Right lobe of liver (tissue), 6 donors: ENCODE measurements around the gene XPO4. TPM values are rescaled to one million over a fixed set of nuclear protein-coding genes. Genes with fewer than 3 reads are reported as not detected.
"Not testable (repeated sequence)": the region's sequence is repeated elsewhere in the genome, so short reads cannot be mapped to it uniquely, and the experiment has no call there.

Experiments used
- ATAC-seq, 4 donors: fragments of 200-7000 bp; cut with Tn5 transposase; one replicate each; pipeline ENCODE4 v1.9.1; 2020; ENCODE audit warnings: mild to moderate bottlenecking in 4 of 4, moderate library complexity in 4 of 4
- DNase-seq, 3 donors: peaks; one replicate each; pipeline ENCODE4 v3.0.0-alpha.2; 2020
- H3K27ac ChIP-seq, 3 donors: fragments of 200-600 bp; one replicate each; pipeline ENCODE4 v1.8.0; 2022
- H3K27me3 ChIP-seq, 2 donors: fragments of 200-600 bp; one replicate each; pipeline ENCODE4 v1.8.0; 2022
- H3K36me3 ChIP-seq, 4 donors: fragments of 200-600 bp; sonication (generic) in 1 of 4; one replicate each; pipeline versions ENCODE4 v1.5.1 to v1.8.0; 2017 to 2022; ENCODE audit warnings: control low read depth in 1 of 4
- H3K4me1 ChIP-seq, 4 donors: fragments of 200-600 bp; sonication (generic) in 1 of 4; one replicate each; pipeline versions ENCODE4 v1.5.1 to v1.8.0; 2017 to 2022; ENCODE audit warnings: control low read depth in 1 of 4
- H3K4me3 ChIP-seq, 3 donors: fragments of 200-600 bp; one replicate each; pipeline ENCODE4 v1.8.0; 2022
- H3K9me3 ChIP-seq, 4 donors: fragments of 200-600 bp; sonication (generic) in 1 of 4; one replicate each; pipeline versions ENCODE4 v1.5.1 to v1.8.0; 2017 to 2022; ENCODE audit warnings: control low read depth in 1 of 4
- CTCF ChIP-seq, 4 donors: fragments of 200-600 bp in 3 of 4; fragments of 450-650 bp in 1 of 4; IDR thresholded peaks; one replicate each; pipeline versions ENCODE4 v1.5.1 to v1.8.0; 2016 to 2022; ENCODE audit warnings: antibody characterized with exemption in 4 of 4, mild to moderate bottlenecking in 2 of 4
- POLR2A ChIP-seq: fragments of 450-650 bp; IDR thresholded peaks from one replicate; pipeline ENCODE4 v1.6.1; 2017; ENCODE audit warnings: antibody characterized with exemption, mild to moderate bottlenecking
- WGBS: methylation state at CpG from one replicate; pipeline ENCODE4 v1.1.6; 2018; ENCODE audit warnings: low coverage, low lambda C conversion rate; ENCODE audit not compliant: insufficient coverage; ENCODE audit errors: missing lambda C conversion rate; 5-methylcytosine and 5-hydroxymethylcytosine counted together
- intact Hi-C, 2 donors: fragments of 100-400 bp; cut with DNase I; formaldehyde crosslinking; loops; one replicate each; pipeline versions ENCODE4 v1.11.2 to v1.14.1; 2022
- total RNA-seq, 6 experiments: library from RNA; depleted of rRNA in 2 of 6; stranded (reverse); fragments of >200 nt in 2 of 6; fragmentation: NEBNext Ultra II Directional in 3 of 6; extraction: Animal tissue kit (Norgen Biotek cat#: 25700) in 3 of 6; gene quantifications; one replicate each; pipeline versions ENCODE4 v1.1.0 to v1.2.4, GENCODE V29; 2016 to 2023
- donor health status: DM: no; HTN: yes; CAD: no.
- donor health status: DM: no; HTN: no; CAD: no.
- donor health status: DM: no; HTN: no; CAD: no.
- donor health status: DM: no; HTN: yes; CAD: no.
- donor health status: DM: no; HTN: yes; CAD: no.

The XPO4 gene
- total RNA-seq, 6 experiments from 2014 or later: 4.4 to 9.9 (median 7.2) TPM

- intact Hi-C loops: no loop called here
Measured at GRCh38 chr13:20749377-20749776, 153.2 kb downstream of the XPO4 start.

GRCh38 chr13:20743830-20744404 is 158.6 kb downstream of the XPO4 start:
- H3K27ac ChIP-seq, H3K4me1 ChIP-seq, DNase-seq, H3K27me3 ChIP-seq, intact Hi-C loops, H3K36me3 ChIP-seq, ATAC-seq, H3K4me3 ChIP-seq, H3K9me3 ChIP-seq: not testable (repeated sequence)
- 92% methylated on average over 4 of the region's 4 CpGs for WGBS

More at GRCh38 chr13:20749377-20749776, 153.2 kb downstream of the XPO4 start:
- H3K36me3 ChIP-seq: no peaks in the 10 kb centered on the region
- no peak overlapping the region for H3K4me3 ChIP-seq
- H3K4me1 ChIP-seq: no peaks in the 10 kb centered on the region
- no peaks in the 10 kb centered on the region for H3K27me3 ChIP-seq
- peaks cover 0 to 6% (median 3%) of the 10 kb centered on the region in 4 donors for H3K9me3 ChIP-seq
- no peak overlapping the region for H3K27ac ChIP-seq
- WGBS: 90% methylated on average over 1 of the region's 1 CpG
- ATAC-seq (no peak), DNase-seq (no peak)
- no peak for TF ChIP-seq CTCF (IDR thresholded peaks at IDR 0.05)
- no peak for TF ChIP-seq POLR2A

GRCh38 chr13:20740021-20740420 is 162.5 kb downstream of the XPO4 start:
- Histone ChIP-seq H3K9me3 (no peaks in the 10 kb centered on the region), H3K27ac (no peak overlapping the region), H3K4me1 (no peaks in the 10 kb centered on the region), H3K27me3 (no peaks in the 10 kb centered on the region), H3K4me3 (no peak overlapping the region), H3K36me3 (no peaks in the 10 kb centered on the region)
- DNase-seq (no peak), ATAC-seq (no peak)
- intact Hi-C loops: no loop called here
- WGBS: 80% methylated on average over 2 of the region's 22 CpGs
- TF ChIP-seq POLR2A: no peak
- TF ChIP-seq CTCF (IDR thresholded peaks at IDR 0.05): no peak

GRCh38 chr13:20738616-20739015 is 163.9 kb downstream of the XPO4 start:
- no peaks in the 10 kb centered on the region for H3K4me1 ChIP-seq
- WGBS: 98% methylated on average over 6 of the region's 6 CpGs
- H3K27ac ChIP-seq: no peak overlapping the region
- H3K4me3 ChIP-seq: no peak overlapping the region
- intact Hi-C loops: no loop called here
- DNase-seq (no peak), ATAC-seq (no peak)
- TF ChIP-seq POLR2A (no peak), CTCF (IDR thresholded peaks at IDR 0.05) (no peak)
- H3K36me3 ChIP-seq: no peaks in the 10 kb centered on the region
- no peaks in the 10 kb centered on the region for H3K27me3 ChIP-seq
- no peaks in the 10 kb centered on the region for H3K9me3 ChIP-seq

- ATAC-seq: no peak
- TF ChIP-seq CTCF (IDR thresholded peaks at IDR 0.05) (no peak), POLR2A (no peak)
Measured at GRCh38 chr13:20729633-20730585, 172.6 kb downstream of the XPO4 start.

More at GRCh38 chr13:20729633-20730585, 172.6 kb downstream of the XPO4 start:
- no peaks in the 10 kb centered on the region for H3K9me3 ChIP-seq
- no peaks in the 10 kb centered on the region for H3K27me3 ChIP-seq
- H3K4me3 ChIP-seq: no peak overlapping the region
- H3K27ac ChIP-seq: no peak overlapping the region
- 86% methylated on average over 8 of the region's 33 CpGs for WGBS
- DNase-seq: no peak
- peaks cover 0 to 6% (median 0%) of the 10 kb centered on the region in 4 donors for H3K4me1 ChIP-seq
- intact Hi-C loops: no loop called here
- H3K36me3 ChIP-seq: no peaks in the 10 kb centered on the region
